ENCODE results near the gene TIPIN.

The TIPIN gene

DNA sequence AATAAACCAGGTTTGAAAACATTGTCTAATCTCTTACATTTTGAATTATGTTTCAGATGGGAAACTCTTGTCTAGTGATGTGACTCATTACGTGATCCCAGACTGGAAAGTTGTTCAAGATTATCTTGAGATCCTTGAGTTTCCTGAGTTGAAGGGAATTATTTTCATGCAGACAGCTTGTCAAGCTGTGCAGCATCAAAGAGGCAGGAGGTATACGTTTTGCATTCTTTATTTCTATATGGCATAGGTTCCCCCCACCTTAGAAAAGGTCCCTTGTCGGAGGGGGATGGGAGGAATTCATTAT is 61.6 kb downstream of the TIPIN start:
- DNase-seq: no peak

DNA sequence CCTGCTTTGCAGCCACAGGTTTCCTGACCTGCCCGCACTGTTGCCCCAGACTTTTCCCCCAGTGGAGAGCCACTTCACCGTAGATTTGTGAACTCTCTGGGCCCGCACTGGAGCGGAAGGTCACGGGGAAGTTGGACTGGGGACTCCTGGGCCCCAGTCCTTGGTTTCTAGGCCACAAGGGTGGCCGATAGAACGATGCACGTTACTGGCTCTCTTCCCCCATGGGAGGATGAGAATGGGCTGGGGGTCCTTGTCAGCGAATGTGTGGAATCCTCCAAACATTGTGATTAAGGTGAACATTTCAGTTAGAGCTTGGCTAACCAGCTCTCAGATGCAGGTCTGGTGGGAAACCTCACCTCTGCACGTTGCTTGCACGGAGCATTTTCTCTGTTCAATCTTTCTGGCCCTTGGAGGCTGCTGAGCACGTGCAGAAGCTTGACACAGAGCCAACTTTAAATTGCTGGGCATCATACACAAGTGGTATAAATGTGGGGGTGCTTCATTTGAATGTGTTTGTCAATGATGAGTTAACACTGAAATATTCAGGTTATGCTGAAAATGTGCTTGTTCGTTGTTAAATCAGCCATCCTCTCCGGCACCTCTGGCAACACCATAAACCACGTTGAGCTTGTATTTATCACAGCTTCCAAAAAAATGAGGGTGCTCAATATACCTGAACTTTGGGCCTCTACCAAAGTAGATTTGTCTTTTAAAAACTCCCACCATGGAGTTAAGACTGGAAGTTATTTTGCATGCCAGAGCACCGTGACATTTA is 62.1 kb downstream of the TIPIN start:
- peak; percentile 49 for DNase-seq

DNA sequence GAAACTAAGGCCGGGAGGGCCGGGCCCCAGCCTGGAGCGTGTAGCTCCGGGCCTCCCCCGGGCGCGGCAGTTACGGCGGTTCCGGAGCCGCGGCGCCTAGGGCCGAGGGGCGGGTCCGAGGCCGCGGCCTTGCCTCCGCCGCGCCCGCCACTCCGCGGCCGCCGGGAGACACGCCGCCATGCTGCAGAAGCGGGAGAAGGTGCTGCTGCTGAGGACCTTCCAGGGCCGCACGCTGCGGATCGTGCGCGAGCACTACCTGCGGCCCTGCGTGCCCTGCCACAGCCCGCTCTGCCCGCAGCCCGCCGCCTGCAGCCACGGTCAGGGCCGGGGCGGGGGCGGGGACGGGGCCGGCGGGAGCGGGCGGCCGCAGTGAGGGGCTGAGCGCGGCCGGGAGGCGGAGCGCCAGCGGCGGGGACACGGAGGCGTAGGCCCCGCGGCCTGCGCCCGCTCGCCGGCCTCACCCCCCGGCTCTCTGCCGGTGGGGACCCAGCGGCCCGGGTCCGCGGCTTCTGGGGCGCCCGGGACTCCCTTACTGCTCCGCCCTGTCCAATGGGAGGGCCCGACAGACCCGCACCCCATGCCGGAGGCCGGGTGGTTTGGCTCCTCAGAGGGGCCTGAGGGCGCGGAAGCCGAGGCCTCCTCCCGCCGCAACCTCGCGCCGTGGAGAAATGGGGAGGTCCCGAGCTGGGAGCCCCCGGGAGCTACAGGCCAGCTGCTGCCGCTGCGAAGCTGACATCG is 62.9 kb downstream of the TIPIN start, which contains the start of gene DIS3L:
DIS3L (plus strand) TSS at position 150 of the 738 bp plus-strand sequence; CDS start at position 179, 29 bp downstream.
- peak; percentile 58 for DNase-seq

DNA sequence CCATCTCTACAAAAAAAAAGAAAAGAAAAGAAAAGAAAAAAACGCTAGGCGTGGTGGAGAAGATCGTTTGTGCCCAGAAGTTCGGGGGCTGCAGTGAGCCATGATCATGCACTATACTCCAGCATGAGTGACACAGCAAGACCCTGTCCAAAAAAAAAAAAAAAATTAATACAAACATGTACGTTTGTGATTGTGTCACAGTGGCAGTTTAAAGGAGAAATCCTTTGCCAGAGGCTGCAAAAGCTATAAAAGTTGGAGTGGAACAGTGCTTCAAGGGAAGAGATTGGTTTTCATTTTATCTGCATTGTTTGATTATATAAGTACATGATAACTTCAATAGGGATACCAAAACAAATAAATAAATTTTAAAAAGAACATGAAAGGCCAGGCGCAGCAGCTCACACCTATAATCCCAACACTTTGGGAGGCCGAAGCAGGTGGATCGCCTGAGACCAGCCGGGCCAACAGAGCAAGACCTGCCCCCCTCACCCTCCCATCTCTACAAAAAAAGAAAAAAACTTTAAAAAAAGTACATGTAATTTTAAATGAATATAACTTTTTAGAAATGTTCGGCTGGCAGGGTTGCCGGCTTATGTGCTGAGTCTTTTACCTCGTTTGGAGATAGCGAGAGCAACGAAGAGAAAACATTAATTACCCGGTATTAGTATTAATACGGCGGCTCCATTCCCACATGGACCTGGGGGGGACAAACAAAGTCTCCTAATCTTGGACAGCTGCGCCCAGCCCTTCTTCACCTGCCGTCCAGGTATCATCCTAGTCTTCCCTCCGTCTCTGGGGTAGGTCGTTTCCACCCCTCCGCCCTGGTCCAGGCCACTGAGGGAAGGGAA is 63.7 kb downstream of the TIPIN start:
- DNase-seq: peak; percentile 58

DNA sequence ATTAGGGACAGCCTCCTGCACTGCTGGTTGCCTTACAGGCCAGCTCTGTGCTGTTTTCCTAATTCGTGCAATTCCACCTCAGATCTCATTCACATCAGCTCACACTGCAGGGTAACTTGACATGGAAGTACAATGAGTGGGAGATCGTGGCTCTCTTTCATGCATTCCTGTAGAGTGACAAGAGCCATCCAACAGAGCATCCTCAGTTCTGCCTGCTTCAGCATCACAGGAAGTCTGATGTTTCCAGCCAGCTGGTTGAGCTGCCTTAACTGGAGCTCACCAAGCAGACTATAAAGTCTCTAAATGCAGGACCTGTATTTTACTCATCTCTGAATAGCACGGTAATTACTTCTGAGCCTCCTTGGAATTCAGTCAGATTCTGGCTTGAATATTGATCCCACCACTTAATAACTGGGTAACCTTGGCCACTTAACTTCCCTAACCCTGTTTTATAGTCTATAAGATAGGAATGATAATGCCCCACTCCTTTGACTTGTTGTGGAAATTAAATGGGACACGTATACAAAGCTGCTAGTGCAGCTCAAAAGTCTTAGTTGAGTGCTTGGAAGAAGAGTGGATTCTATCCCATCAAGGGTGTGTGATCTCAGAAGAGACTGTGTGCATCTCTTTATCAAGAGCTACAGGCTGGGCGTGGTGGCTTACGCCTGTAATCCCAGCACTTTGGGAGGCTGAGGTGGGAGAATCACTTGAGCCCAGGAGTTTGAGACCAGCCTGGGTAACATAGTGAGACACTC is 64.5 kb downstream of the TIPIN start:
- DNase-seq: no peak

DNA sequence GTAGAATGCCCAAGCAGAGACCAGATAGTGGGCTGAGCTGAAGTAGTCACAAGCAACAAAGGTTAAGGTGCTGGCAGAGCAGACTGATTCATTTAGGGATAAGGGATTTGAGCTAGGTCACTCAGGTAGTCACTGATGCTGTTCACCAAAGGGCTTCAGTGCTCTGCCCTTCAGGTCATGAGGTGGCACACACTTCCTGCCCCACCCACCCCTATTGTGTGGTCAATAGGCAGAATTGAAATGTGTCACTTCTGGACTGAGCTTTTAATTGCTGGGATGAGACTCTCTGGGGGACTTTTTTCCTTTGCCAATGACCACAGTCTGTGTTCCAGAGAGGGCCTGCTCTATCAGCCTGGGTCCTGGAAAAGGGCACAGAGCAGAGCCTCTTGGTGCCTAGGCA is 66.0 kb downstream of the TIPIN start:
- DNase-seq: no peak

DNA sequence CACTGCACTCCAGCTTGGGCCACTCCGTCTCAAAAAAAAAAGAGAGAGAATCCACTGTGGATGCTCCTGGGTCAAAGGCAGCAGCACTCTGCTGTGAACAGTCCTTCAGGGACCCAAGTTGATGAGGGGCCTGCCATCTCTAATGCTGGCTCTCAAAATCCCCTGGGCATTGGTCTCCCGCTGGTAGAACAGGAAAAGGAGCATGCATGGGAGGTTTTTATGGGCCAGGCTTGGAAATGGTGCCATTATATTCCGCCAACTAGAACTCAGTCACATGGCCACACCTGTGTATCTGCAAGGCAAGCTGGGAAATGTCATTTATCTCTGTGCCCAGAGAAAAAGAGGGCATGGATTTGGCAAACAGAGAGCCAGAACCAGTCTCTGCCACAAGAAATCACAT is 66.5 kb downstream of the TIPIN start:
- no peak for DNase-seq

DNA sequence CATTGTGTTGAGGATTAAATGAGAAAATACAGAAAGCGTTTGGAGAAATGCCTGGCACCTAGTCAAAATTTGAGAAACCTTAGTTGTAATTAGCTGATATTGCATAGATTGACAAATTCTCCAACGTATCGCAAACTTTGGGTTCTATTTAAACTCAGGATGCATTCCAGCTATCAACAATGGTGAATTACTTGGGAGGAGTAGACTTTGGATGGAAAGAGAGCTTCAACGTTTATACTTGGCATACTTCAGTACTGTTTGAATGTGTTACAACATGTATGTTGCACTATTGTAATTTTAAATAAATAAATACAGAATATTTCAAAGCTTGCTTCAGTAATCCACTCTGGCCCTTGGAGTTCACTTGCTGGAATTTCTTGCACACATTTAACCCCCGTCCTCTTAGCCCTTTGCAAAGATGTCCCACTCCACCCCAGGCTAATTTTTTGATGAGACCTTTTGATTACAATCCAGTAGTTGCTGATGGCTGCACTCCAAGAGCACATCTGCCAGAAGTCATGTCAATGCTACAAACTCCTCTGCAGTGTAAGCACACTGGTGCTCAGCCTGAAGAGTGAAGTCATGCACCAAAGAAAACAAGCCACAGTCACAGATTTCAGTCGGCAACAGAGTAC is 67.8 kb downstream of the TIPIN start:
- DNase-seq: no peak

DNA sequence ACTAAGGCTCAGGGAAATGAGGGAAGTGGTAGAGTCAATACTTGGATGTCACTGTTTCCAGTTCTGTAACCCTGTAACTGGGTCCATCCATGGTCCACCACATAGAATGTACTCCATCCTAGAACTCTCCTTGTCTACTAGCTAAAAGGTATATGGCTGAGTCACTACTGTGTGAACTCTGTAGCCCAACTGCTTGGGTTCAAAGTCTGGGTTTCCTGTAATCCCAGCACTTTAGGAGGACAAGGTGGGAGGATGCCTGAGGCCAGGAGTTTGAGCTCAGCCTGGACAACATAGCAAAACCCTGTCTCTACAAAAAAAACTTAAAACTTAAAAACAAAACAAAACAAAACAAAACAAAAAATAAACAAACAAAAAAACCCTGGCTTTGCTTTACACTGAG is 68.4 kb downstream of the TIPIN start:
- DNase-seq: no peak

DNA sequence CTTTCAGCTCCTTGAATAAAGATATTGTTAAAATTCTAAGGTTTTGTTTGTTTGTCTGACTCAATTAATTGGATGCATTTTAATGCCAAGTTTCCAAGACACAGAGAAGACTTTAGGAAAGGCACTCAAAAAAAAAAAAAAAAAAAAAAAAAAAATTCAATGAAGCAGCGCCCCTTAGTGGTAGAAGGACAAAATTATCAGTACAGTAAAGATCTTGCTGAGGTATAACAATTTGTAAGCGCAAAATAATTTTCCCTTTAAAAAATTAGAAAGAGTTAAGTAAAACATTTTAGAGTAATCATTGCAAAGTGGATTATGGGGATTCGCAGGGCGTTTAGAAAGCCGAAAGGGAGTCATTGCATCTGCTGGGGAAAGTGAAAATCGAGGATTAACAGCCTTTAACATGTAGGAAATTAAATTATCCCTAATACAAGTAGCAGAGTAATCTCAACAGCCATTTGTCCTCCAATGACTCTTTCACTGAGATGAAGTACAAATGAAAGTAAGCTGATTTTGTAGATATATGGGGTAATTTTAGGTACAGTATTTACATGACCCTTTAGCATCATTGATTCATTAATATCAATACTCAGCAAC is 68.9 kb downstream of the TIPIN start:
- peak; percentile 39 for DNase-seq

Measured in NCI-H1092 treated with DMSO at 0.1 percent for 48 hours (cell line).